Central memory CD4-positive, alpha-beta T cell (primary cell): ENCODE data around the gene XRCC4.

Source experiments
- DNase-seq: peaks from one replicate; pipeline ENCODE4 v3.0.0; 2022

The XRCC4 gene

DNA sequence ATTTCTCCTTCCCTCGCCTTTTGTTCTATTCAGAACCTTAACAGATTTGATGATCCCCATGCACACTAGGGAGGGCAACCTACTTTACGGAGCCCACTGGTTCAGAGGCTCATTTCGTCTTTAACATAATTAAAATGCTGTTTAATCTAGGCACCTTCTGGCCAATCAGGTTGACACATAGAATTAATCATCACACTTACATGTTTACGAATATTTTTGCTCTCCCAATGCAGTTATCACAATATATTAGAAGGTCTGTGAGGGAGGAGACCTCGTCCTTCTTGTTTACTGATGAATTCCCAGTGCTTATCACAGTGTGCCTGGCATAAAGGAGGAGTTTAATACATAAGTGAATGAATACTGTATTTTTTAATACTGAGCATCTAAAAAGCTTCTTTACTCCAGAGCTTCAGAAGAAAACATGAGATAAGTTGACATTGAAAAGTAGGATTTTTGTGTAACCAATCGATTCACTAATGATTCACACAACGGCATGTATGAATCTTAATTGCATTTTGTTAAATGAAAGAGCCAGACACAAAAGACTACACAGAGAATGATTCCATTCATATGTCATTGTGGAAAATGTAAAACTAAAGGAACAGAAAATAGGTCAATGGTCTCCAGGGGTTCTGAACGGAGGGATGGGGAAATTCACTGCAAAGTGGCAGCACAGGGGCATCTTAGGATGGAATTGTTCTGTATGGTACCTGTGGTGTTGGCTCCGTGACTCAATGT is 315.6 kb downstream of the XRCC4 start:
- DNase-seq: no peak

GRCh38 chr5:83393504-83393866 is 316.1 kb downstream of the XRCC4 start:
- DNase-seq: no peak

GRCh38 chr5:83394190-83394589 is 316.8 kb downstream of the XRCC4 start:
- DNase-seq: no peak

DNA sequence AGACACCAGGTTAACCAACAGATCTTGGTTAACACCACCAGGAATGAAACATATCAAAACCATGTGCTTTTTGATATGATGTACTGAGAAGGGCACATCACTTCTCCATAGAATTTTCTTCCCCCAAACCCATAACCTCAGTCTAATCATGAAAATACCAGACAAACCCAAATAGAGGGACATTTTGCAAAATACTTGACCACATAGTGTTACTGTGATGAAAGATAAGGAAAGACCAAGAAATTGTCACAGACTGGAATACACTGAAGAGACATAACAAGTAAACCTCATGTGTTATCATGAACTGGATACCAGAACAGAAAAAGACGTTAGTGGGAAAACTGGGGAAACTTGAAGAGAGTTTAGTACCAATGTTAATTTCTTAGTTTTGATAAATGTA is 319.3 kb downstream of the XRCC4 start:
- no peak for DNase-seq

- DNase-seq: no peak
Measured at GRCh38 chr5:83397658-83398057, 320.3 kb downstream of the XRCC4 start.

DNA sequence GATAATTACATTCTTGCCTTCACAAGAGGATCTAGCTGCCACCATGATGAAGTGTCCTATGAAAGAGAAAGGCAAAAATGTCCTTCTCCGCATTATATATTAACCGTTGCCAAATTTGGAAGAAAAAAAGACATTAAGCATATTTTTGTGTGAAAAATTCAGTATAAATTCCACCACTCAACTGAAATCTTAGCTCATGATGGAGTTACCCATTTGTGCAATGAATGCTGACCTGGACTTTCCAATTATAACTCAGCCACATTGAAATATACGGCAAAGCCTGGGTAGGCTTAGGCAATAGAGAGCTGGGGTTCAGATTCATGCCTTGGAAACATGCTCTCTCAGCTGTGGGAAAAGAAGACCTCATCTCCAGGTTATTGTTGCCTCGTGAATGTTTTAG is 322.9 kb downstream of the XRCC4 start:
- no peak for DNase-seq

GRCh38 chr5:83400701-83401100 is 323.4 kb downstream of the XRCC4 start:
- no peak for DNase-seq

GRCh38 chr5:83401122-83401731 is 323.9 kb downstream of the XRCC4 start:
- no peak for DNase-seq

DNA sequence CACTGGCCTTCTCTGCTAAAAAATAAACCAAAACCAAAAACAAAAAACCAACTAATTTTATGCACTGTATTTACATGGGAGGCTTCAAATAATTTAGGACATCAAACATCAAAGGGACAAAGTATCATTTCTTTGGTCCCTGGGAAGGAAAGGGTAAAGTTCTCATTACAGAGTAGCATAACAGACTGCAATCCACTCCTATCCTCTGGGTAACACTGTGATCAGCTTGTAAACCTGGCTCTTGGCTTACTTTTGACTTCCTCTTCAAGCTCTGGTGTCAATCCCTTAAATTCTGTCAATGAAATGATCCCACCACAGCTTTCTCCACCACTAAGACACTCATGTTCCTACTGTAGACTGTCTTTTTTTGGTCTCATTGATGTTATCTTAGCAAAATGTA is 324.4 kb downstream of the XRCC4 start:
- DNase-seq: no peak
